HG03060 (cell line): Measurements from ENCODE around the gene SNCAIP.

Experiments
- ATAC-seq: cut with Tn5 transposase; IDR thresholded peaks from one replicate; pipeline ENCODE4 v1.9.1; 2021; ENCODE audit warnings: low read depth, moderate number of reproducible peaks; ENCODE audit not compliant: unreplicated experiment

The SNCAIP gene

GRCh38 chr5:122312591-122313406, 762 bp downstream of the SNCAIP start:
- no peak for ATAC-seq

- no peak for ATAC-seq
These were observed 2.0 kb downstream of the SNCAIP start for GRCh38 chr5:122314036-122314435.

- ATAC-seq: no peak
These were observed 3.5 kb downstream of the SNCAIP start for GRCh38 chr5:122315521-122315920.

- ATAC-seq: no peak
These were observed 4.6 kb downstream of the SNCAIP start for GRCh38 chr5:122316656-122317055.

GRCh38 chr5:122319897-122320296, 7.9 kb downstream of the SNCAIP start:
- no peak for ATAC-seq

GRCh38 chr5:122321921-122322320, 9.9 kb downstream of the SNCAIP start:
- no peak for ATAC-seq

- no peak for ATAC-seq
These were observed 10.9 kb downstream of the SNCAIP start for GRCh38 chr5:122322801-122323548.

GRCh38 chr5:122323738-122324137, 11.7 kb downstream of the SNCAIP start:
- ATAC-seq: no peak

- ATAC-seq: no peak
These were observed 15.1 kb downstream of the SNCAIP start for GRCh38 chr5:122327110-122327509.

- ATAC-seq: no peak
These were observed 18.8 kb downstream of the SNCAIP start for GRCh38 chr5:122330881-122331280.

- no peak for ATAC-seq
These were observed 20.8 kb downstream of the SNCAIP start for GRCh38 chr5:122332599-122333555.

- no peak for ATAC-seq
These were observed 21.5 kb downstream of the SNCAIP start for GRCh38 chr5:122333564-122333963.

GRCh38 chr5:122339591-122339990, 27.6 kb downstream of the SNCAIP start:
- no peak for ATAC-seq

- no peak for ATAC-seq
These were observed 29.1 kb downstream of the SNCAIP start for GRCh38 chr5:122341087-122341486.

GRCh38 chr5:122342256-122342655, 30.2 kb downstream of the SNCAIP start:
- no peak for ATAC-seq

- no peak for ATAC-seq
These were observed 35.0 kb downstream of the SNCAIP start for GRCh38 chr5:122346897-122347581.

GRCh38 chr5:122350496-122350895, 38.5 kb downstream of the SNCAIP start:
- ATAC-seq: no peak

- ATAC-seq: no peak
These were observed 39.5 kb downstream of the SNCAIP start for GRCh38 chr5:122351416-122352157.

GRCh38 chr5:122352331-122352730, 40.3 kb downstream of the SNCAIP start:
- ATAC-seq: no peak
